Stimulated activated CD4-positive, alpha-beta T cell treated with anti-CD3 and anti-CD28 coated beads, Interleukin-4, amount 100 ng/mL, for 48 hours (primary cell): ENCODE results near the gene MFNG.

Experiments
- DNase-seq, 2 donors: peaks; one replicate each; pipeline ENCODE4 v3.0.0-alpha.2; 2020; ENCODE audit warnings: low read depth in 2 of 2

Gene MFNG

DNA sequence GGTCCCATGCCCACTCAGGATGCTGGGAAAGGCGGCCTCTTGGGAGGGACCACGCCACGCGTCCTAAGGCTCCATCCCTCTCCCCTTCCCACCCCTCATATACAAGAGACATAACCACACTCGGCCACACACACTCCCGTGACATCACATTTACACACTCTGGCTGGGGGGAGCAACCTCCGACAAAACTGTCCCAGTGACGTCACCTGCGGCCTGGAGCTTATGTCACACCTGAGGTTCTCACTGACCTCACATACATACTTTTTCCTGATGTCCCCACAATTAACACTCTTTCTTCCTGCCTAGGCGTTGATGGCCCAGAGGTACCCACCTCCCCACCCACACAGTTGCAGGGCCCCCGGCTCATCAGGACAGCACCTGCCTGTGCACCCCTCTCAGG lies 60.8 kb downstream of the MFNG start:
- DNase-seq = no peak

DNA sequence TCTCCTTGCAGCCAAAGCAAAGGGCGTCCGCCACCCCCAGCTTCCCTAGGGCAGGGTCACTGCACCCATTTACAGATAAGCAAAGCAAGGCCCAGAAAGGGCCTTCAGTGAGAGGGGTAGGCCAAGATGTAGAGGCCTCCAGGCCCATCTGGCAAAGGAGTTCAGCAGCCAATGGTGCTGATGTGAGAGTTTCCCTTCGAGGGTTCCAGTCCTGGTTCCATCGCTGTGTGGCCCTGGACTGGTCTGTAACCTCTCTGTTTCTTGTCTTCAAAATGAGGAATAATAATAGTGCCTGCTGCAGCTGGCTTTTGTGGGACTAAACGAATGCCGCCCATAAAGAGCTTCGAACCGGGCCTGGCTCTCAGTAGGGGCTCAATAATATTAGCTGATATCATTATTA lies 62.9 kb downstream of the MFNG start:
- no peak for DNase-seq

DNA sequence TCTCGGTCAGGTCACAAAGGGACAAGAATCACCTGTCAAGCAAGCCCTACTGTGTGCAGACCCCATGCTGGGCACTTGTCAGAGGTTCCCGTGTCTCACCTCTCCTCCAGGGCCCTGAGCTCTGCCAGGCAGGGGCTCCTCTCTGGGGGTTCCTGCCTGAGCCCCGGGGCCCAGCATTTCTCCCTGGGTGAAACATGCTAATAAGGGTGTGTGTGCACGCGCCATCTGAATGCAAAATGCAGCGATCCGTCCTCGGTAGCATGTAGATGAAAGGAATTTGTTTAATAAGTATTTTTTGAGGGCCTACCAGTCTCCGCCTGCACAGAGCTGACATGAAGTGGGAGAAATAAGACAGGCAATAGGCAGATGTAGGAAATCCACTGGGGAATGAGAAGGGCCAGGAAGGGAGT lies 64.7 kb downstream of the MFNG start:
- no peak for DNase-seq

DNA sequence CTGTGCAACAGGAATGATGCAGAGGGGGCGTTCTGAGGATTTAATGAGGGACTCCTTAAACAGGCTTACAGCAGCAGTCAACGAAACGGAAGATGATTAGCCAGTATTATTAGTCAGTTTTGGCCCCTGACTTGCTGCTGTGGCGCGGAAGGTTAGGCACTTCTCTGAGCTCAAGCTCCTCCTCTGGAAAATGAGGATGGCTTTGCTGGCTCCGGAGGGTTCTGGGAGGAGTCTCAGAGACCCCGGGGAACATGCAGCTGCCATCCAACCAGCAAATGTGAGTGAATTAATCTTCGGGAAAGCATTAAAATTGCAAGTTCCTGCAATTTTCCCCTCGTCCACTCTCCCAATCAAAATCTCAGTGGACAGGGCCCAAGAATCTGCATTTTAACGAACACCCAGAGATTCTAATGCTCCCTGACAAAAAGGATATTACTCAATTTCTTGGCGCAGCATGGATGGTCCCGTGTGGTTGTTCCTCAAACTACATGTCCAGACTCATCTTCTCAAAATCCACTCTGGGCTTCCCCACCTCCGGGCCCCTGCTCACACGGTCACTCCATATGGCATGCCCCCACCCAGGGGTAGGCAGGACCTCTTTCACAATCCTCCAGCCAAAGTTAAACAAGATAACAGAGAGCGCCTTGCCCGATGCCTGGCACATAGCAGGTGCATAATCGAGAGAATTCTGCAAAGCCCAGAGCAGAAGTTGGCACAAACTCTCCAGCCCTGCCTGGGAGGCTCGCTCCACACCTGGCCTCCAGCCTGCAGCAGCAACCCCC lies 65.3 kb downstream of the MFNG start:
- no peak for DNase-seq

DNA sequence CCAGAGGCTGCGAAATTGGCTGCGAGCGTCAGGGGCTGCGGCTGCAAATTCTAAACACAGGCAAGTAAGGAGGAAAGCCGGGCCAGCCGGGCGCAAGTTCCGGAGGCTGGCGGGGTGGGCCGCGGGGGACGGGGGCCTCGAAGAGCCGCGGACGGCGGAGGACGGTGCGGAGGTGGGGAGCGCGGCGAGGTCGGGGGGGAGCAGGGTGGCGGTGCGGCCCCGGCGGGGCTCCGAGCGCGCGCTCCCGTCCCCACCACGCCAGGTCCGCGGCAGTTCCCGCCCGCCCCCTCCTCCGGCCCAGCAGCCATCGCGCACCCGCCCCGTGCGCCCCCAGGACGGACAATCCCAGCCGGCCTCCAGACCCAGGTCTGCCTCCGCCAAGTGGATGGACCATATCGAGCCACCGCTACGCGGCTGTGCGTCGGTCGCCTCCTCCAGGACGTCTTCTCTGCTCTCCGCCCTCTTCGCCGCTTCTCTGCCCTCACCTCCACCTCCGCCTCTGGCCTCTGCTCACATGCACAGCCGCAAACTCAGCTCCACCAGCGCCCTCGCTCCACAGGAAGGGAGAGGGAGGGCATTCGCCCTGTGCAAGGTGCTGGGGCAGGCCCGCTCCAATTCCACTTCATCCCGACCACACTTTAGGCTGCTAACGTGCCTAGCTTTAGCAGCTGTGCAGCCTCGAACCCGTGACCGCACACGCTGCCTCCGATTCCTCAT lies 66.1 kb downstream of the MFNG start:
- no peak for DNase-seq

DNA sequence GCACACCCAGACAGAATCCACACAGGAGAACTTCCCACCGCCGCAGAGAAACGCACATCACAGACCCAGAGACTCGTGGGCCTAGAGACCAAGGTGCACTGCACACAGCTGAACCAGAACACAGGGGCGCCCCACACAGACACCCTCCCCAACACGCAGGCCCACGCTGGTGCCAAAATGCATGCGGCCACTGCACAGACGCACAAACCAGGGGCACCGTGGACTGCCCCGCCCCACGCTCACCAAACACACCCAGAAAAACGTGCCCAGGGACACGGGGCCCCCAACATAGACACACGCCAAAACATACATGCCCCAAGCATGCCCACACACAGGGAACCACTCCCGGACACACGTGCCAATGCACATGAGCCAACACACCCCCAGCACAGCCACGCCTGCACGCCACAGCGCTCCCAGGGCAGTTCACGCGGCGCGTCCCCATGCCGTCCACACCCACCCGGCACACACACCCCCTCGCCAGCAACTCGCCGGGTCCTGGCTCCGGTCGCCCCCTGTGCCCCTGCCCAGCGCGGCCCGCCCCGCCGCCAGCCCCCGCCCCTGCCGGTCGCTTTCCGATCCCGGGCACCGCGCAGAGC lies 66.7 kb downstream of the MFNG start:
- DNase-seq = no peak
